K562 (cell line): ENCODE measurements around the gene HSD3B7. TPM values are rescaled to one million over a fixed set of nuclear protein-coding genes. Genes with fewer than 3 reads are reported as not detected.

Experiments
- ATAC-seq: fragments of 200-7000 bp; cut with Tn5 transposase; 3 replicates; pipeline ENCODE4 v1.9.1; 2020; ENCODE audit warnings: moderate library complexity
- BruUV-seq: library from RNA; stranded (reverse); fragments of 400-500 nt; replicated peaks from 2 replicates; lab custom pipeline; 2021; lab: Mats Ljungman, UMichigan
- CTCF ChIA-PET: fragments of 300-600 bp; formaldehyde crosslinking; extraction: SDS; loops from one replicate; lab custom pipeline; 2021; ENCODE audit warnings: low intra/inter-chr PET ratio; lab: Yijun Ruan, JAX
- POLR2A ChIA-PET: fragments of 300-600, 350-650 bp; sonication (Branson Sonifier 250); formaldehyde crosslinking; extraction: SDS; loops from one replicate; lab custom pipeline; 2021; ENCODE audit warnings: antibody characterized with exemption, inconsistent platforms; lab: Yijun Ruan, JAX
- DNase-seq, 4 experiments: peaks; one replicate each; pipeline versions ENCODE4 v3.0.0 to v3.0.0-alpha.2; 2011 to 2018; ENCODE audit warnings: low spot score in 3 of 4, mixed read lengths in 3 of 4; ENCODE audit errors: extremely low read depth in 1 of 4
- FAIRE-seq: peaks from 2 replicates; lab custom pipeline; 2011; peaks lifted over from hg19 to GRCh38; lab: Jason Lieb, UNC
- H2AFZ ChIP-seq: 2 replicates; pipeline ENCODE4 v1.6.0; 2011; ENCODE audit warnings: low read depth, low read length, control low read depth, inconsistent platforms
- H3K27ac ChIP-seq: fragments of 200-600 bp; 3 replicates; pipeline ENCODE4 v1.8.0; 2011; ENCODE audit warnings: low read depth, mild to moderate bottlenecking, control low read depth, inconsistent platforms, low read length, moderate library complexity, mixed read lengths; ENCODE audit errors: extremely low read depth
- H3K27me3 ChIP-seq, 2 experiments: fragments of 300-600 bp in 1 of 2; 2 replicates in 1 of 2; 3 replicates in 1 of 2; pipeline versions ENCODE4 v1.6.0 to v1.8.0; 2011; ENCODE audit warnings: inconsistent platforms in 2 of 2, low read length in 2 of 2, mild to moderate bottlenecking in 1 of 2, mixed read lengths in 1 of 2, moderate library complexity in 1 of 2; ENCODE audit not compliant: control insufficient read depth in 2 of 2, insufficient read depth in 2 of 2
- H3K36me3 ChIP-seq: fragments of 300-600 bp; 3 replicates; pipeline ENCODE4 v1.8.0; 2011; ENCODE audit warnings: mild to moderate bottlenecking, low read length, inconsistent platforms; ENCODE audit not compliant: control insufficient read depth, insufficient read depth
- H3K4me1 ChIP-seq, 2 experiments: fragments of 200-600 bp in 1 of 2; replicated peaks in 1 of 2; 2 replicates in 1 of 2; 3 replicates in 1 of 2; pipeline versions ENCODE4 v1.5.1 to v1.8.0; 2011; ENCODE audit warnings: inconsistent platforms in 2 of 2, low read length in 2 of 2, mild to moderate bottlenecking in 1 of 2, mixed read lengths in 1 of 2, moderate library complexity in 1 of 2; ENCODE audit not compliant: control insufficient read depth in 2 of 2, insufficient read depth in 2 of 2
- H3K4me2 ChIP-seq: 2 replicates; pipeline ENCODE4 v1.6.1; 2011; ENCODE audit warnings: low read length, control low read depth, inconsistent platforms, mixed read lengths; ENCODE audit not compliant: insufficient read depth
- H3K4me3 ChIP-seq: fragments of 200-600 bp; sonication (generic), shearing (Covaris generic); 2 replicates; pipeline ENCODE4 v1.5.1; 2016; ENCODE audit warnings: control low read depth, inconsistent platforms
- H3K79me2 ChIP-seq: fragments of 200-600 bp; 3 replicates; pipeline ENCODE4 v1.8.0; 2011; ENCODE audit warnings: low read length, inconsistent platforms; ENCODE audit not compliant: control insufficient read depth, insufficient read depth
- H3K9ac ChIP-seq, 2 experiments: 2 replicates each; pipeline versions ENCODE4 v1.6.0 to v1.6.1; 2011; ENCODE audit warnings: low read depth in 2 of 2, low read length in 2 of 2, control low read depth in 1 of 2, inconsistent platforms in 1 of 2, mild to moderate bottlenecking in 1 of 2, mixed read lengths in 1 of 2; ENCODE audit not compliant: insufficient read depth in 1 of 2
- H3K9me1 ChIP-seq: one replicate; pipeline ENCODE4 v1.6.0; 2011; ENCODE audit warnings: inconsistent platforms, mild to moderate bottlenecking, low read length, moderate library complexity; ENCODE audit not compliant: control insufficient read depth, insufficient read depth
- H3K9me3 ChIP-seq: replicated peaks from 2 replicates; pipeline ENCODE4 v1.5.1; 2011; ENCODE audit warnings: low read depth, low read length, inconsistent platforms; ENCODE audit not compliant: control insufficient read depth, insufficient read depth
- H4K20me1 ChIP-seq: replicated peaks from 2 replicates; pipeline ENCODE4 v1.6.1; 2011; ENCODE audit warnings: low read length, inconsistent platforms, mixed read lengths; ENCODE audit not compliant: control insufficient read depth, insufficient read depth
- CBX2 ChIP-seq: fragments of 200-600 bp; sonication (generic); IDR thresholded peaks from one replicate; pipeline ENCODE4 v1.6.1; 2012; ENCODE audit warnings: mild to moderate bottlenecking, low read length, inconsistent platforms; ENCODE audit not compliant: insufficient read depth, poor library complexity, severe bottlenecking
- FOXA1 ChIP-seq: fragments of 450-650 bp; IDR thresholded peaks from 2 replicates; pipeline ENCODE4 v1.6.1; 2016; ENCODE audit warnings: mild to moderate bottlenecking, borderline replicate concordance
- MTA3 ChIP-seq: fragments of 450-650 bp; formaldehyde crosslinking; IDR thresholded peaks from 2 replicates; pipeline ENCODE4 v1.6.1; 2017; ENCODE audit warnings: mild to moderate bottlenecking, borderline replicate concordance
- POLR2H ChIP-seq: IDR thresholded peaks from 2 replicates; pipeline ENCODE4 v1.6.1; 2016; ENCODE audit warnings: missing genetic modification characterization, low read depth, mild to moderate bottlenecking, control low read depth, missing compliant biosample characterization, moderate library complexity
- RBM25 ChIP-seq: fragments of 200-400 bp; formaldehyde crosslinking; IDR thresholded peaks from 2 replicates; pipeline ENCODE4 v1.6.1; 2018; ENCODE audit warnings: low read length, low read depth, moderate library complexity; ENCODE audit not compliant: severe bottlenecking
- SRSF9 ChIP-seq: fragments of 200-400 bp; formaldehyde crosslinking; IDR thresholded peaks from 2 replicates; pipeline ENCODE4 v1.6.1; 2017; ENCODE audit warnings: low read depth, low read length, borderline replicate concordance
- TFAM ChIP-seq: fragments of 250-450 bp; sonication (Bioruptor Pico); conservative IDR thresholded peaks from 2 replicates; pipeline ENCODE4 v1.5.0; 2021; ENCODE audit warnings: mild to moderate bottlenecking, moderate library complexity
- ZKSCAN8 ChIP-seq: fragments of 200-800 bp; sonication (Bioruptor generic); IDR thresholded peaks from 2 replicates; pipeline ENCODE4 v1.6.1; 2016; ENCODE audit warnings: missing genetic modification characterization, missing compliant biosample characterization
- ZNF224 ChIP-seq: sonication (generic); formaldehyde crosslinking; IDR thresholded peaks from 2 replicates; pipeline ENCODE4 v1.8.0; 2022; ENCODE audit warnings: mild to moderate bottlenecking, missing genetic modification reagents
- ZNF239 ChIP-seq: fragments of 250-450 bp; sonication (Bioruptor Pico); IDR thresholded peaks from 2 replicates; pipeline ENCODE4 v1.4.0; 2020; ENCODE audit warnings: mild to moderate bottlenecking
- ZNF316 ChIP-seq: fragments of 450-650 bp; IDR thresholded peaks from 2 replicates; pipeline ENCODE4 v1.6.1; 2016
- ZNF436 ChIP-seq: fragments of 250-450, 450-650 bp; sonication (Bioruptor Pico); formaldehyde crosslinking; IDR thresholded peaks from 2 replicates; pipeline ENCODE4 v1.7.0; 2020; ENCODE audit warnings: mild to moderate bottlenecking
- ZNF75A ChIP-seq: fragments of 450-650 bp; formaldehyde crosslinking; IDR thresholded peaks from 2 replicates; pipeline ENCODE4 v1.4.0; 2020; ENCODE audit warnings: mild to moderate bottlenecking
- WGBS: fragments of 100-300 bp; shearing (Covaris generic); methylation state at CpG from one replicate; pipeline ENCODE4 v1.1.6; 2016; ENCODE audit warnings: low coverage, mixed read lengths; ENCODE audit not compliant: insufficient coverage; ENCODE audit errors: missing lambda C conversion rate; 5-methylcytosine and 5-hydroxymethylcytosine counted together
- in situ Hi-C: fragments of 300-500 bp; cut with MboI; formaldehyde crosslinking; loops from 4 replicates; pipeline ENCODE4 v1.15.0; 2018; ENCODE audit warnings: inconsistent platforms, mixed read lengths
- intact Hi-C: fragments of 100-400 bp; cut with micrococcal nuclease; formaldehyde crosslinking; loops from 2 replicates; pipeline ENCODE4 v1.14.2; 2022
- polyA plus RNA-seq, 8 experiments: library from polyadenylated mRNA; depleted of rRNA in 4 of 8; stranded (reverse) in 5 of 8; unstranded in 3 of 8; fragments of >200 nt; fragmentation: Nextera tagmentation in 2 of 8; fragmentation: Illumina TruSeq in 1 of 8; extraction: Ambion mirVana in 2 of 8; extraction: Trizol in 1 of 8; gene quantifications; 2 replicates each; pipeline versions ENCODE4 v1.2.1 to v1.2.3, GENCODE V29; 2011 to 2014; ENCODE audit warnings: inconsistent platforms in 1 of 8, missing spikeins in 1 of 8
- total RNA-seq, 7 experiments: library from RNA; depleted of rRNA in 6 of 7; stranded (reverse); fragments of >200 nt in 6 of 7; fragmentation: Illumina TruSeq in 2 of 7; extraction: Trizol in 2 of 7; gene quantifications; 2 replicates each; pipeline versions ENCODE4 v1.2.1 to v1.2.3, GENCODE V29; 2011 to 2021; ENCODE audit warnings: low replicate concordance in 1 of 7
- TF ChIP-seq, protein P1 (sequence below): fragments of 450-650 bp; IDR thresholded peaks from one replicate; pipeline ENCODE4 v1.6.1; 2018; ENCODE audit warnings: mild to moderate bottlenecking, moderate library complexity; ENCODE audit not compliant: partially characterized antibody
- TF ChIP-seq, protein P2 (sequence below): sonication (generic); formaldehyde crosslinking; IDR thresholded peaks from 2 replicates; pipeline ENCODE4 v1.8.1; 2023; ENCODE audit warnings: mild to moderate bottlenecking, missing genetic modification reagents
- TF ChIP-seq, protein P3 (sequence below): fragments of 250-450 bp; sonication (Bioruptor Pico); IDR thresholded peaks from 2 replicates; pipeline ENCODE4 v1.5.0; 2022; ENCODE audit warnings: mild to moderate bottlenecking

The HSD3B7 gene
- total and polyA plus RNA-seq, 9 of the 15 experiments (the other 6 are each of a cell fraction or from before 2014, with no cell fraction given): 5.4 to 49.1 (median 23.0) TPM

DNA sequence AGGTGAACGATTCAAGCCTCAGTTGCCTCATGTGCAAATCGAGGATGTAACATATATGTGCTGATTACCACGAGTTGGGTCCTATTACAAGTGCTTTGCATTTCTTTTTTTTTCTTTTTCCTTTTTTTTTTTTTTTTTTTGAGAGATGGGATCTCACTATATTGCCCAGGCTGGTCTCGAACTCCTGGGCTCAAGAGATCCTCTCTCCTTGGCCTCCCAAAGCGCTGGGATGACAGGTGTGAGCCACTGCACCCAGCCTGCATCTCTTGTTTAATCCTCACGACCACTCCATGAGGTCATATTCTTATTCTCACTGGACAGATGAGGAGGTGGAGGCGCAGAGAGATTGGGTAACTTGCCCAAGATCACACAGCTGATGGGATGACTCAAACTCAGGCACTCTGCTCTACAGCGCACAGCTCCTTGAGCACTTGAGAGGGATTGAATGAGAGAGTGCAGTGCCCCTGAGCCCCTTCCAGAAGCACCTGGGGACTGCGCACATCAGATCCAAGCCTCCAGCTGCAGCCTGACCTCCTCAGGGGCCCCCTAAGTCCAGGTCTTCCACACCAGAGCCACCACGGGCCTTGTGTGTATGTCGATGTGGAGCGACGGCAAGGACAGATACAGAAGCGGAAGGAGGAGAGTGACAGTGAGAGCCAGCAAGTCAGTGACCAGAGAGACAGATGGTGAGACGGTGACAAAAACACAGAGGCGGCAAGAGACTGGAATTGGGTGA, 20.5 kb downstream of the HSD3B7 start (continued):
- TF ChIP-seq ZNF436 (CRISPR knock-in tag): no peak
- TF ChIP-seq FOXA1: no peak
- TF ChIP-seq ZNF316: no peak
- no peak for TF ChIP-seq ZKSCAN8 (CRISPR knock-in tag)
- TF ChIP-seq, protein P1, sequence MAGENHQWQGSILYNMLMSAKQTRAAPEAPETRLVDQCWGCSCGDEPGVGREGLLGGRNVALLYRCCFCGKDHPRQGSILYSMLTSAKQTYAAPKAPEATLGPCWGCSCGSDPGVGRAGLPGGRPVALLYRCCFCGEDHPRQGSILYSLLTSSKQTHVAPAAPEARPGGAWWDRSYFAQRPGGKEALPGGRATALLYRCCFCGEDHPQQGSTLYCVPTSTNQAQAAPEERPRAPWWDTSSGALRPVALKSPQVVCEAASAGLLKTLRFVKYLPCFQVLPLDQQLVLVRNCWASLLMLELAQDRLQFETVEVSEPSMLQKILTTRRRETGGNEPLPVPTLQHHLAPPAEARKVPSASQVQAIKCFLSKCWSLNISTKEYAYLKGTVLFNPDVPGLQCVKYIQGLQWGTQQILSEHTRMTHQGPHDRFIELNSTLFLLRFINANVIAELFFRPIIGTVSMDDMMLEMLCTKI: no peak
- no peak for TF ChIP-seq POLR2H (tag)
- TF ChIP-seq MTA3: no peak
- peak; percentile 23 for TF ChIP-seq RBM25
- TF ChIP-seq CBX2: no peak

DNA sequence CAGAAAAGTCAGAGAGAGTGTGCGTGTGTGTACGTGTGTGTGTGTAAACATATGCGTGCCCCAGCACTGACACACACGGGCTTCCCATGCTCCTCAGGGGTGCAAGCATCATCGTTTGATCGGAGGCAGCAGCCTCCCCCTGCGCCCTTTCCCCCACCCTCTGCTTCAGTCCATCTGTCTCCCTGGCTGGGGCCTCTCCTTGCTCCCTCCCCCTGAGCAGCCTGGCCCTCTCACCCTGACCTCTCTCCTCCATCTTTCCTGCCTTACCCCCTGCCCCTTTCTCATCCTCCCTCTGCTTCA, 21.0 kb downstream of the HSD3B7 start:
- no TSS peak for BruUV-seq
- FAIRE-seq (no peak), ATAC-seq (peak; percentile 36), DNase-seq (no peak)
- intact Hi-C loops (no loop called here), in situ Hi-C loops (no loop called here)
- H3K9ac ChIP-seq: peak overlapping the region in 1 of 2 experiments; percentile 77; a peak in 1 of 4 replicates
- peaks cover 16 to 34% of the 10 kb centered on the region in 2 experiments; a peak in 4 of 5 replicates for H3K4me1 ChIP-seq
- 4% methylated on average over 6 of the region's 7 CpGs for WGBS
- H4K20me1 ChIP-seq: no peaks in the 10 kb centered on the region
- POLR2A ChIA-PET: no interaction called here
- no peaks in the 10 kb centered on the region for H3K79me2 ChIP-seq
- no peaks in the 10 kb centered on the region for H3K36me3 ChIP-seq
- peak overlapping the region; percentile 67; the same call in 1 of the 2 replicates for H2AFZ ChIP-seq
- no peak overlapping the region for H3K4me3 ChIP-seq
- H3K4me2 ChIP-seq: 0 out of 2 replicates have a peak overlapping the region, but pooled peaks have one; percentile 43
- no peaks in the 10 kb centered on the region for H3K9me1 ChIP-seq
- CTCF ChIA-PET: no interaction called here
- peaks cover 3 to 9% of the 10 kb centered on the region in 2 experiments; a peak in 4 of 5 replicates for H3K27me3 ChIP-seq
- H3K27ac ChIP-seq: no peak overlapping the region
- H3K9me3 ChIP-seq: no peaks in the 10 kb centered on the region
- TF ChIP-seq ZNF224 (CRISPR knock-in tag) (no peak), SRSF9 (no peak), ZNF75A (no peak), TFAM (CRISPR knock-in tag) (no peak), ZNF239 (no peak)
- TF ChIP-seq, protein P2, sequence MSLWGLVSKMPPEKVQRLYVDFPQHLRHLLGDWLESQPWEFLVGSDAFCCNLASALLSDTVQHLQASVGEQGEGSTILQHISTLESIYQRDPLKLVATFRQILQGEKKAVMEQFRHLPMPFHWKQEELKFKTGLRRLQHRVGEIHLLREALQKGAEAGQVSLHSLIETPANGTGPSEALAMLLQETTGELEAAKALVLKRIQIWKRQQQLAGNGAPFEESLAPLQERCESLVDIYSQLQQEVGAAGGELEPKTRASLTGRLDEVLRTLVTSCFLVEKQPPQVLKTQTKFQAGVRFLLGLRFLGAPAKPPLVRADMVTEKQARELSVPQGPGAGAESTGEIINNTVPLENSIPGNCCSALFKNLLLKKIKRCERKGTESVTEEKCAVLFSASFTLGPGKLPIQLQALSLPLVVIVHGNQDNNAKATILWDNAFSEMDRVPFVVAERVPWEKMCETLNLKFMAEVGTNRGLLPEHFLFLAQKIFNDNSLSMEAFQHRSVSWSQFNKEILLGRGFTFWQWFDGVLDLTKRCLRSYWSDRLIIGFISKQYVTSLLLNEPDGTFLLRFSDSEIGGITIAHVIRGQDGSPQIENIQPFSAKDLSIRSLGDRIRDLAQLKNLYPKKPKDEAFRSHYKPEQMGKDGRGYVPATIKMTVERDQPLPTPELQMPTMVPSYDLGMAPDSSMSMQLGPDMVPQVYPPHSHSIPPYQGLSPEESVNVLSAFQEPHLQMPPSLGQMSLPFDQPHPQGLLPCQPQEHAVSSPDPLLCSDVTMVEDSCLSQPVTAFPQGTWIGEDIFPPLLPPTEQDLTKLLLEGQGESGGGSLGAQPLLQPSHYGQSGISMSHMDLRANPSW (CRISPR knock-in tag): no peak
- TF ChIP-seq, protein P3, sequence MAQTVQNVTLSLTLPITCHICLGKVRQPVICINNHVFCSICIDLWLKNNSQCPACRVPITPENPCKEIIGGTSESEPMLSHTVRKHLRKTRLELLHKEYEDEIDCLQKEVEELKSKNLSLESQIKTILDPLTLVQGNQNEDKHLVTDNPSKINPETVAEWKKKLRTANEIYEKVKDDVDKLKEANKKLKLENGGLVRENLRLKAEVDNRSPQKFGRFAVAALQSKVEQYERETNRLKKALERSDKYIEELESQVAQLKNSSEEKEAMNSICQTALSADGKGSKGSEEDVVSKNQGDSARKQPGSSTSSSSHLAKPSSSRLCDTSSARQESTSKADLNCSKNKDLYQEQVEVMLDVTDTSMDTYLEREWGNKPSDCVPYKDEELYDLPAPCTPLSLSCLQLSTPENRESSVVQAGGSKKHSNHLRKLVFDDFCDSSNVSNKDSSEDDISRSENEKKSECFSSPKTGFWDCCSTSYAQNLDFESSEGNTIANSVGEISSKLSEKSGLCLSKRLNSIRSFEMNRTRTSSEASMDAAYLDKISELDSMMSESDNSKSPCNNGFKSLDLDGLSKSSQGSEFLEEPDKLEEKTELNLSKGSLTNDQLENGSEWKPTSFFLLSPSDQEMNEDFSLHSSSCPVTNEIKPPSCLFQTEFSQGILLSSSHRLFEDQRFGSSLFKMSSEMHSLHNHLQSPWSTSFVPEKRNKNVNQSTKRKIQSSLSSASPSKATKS (CRISPR knock-in tag): no peak
